ENCODE data around the gene KRTAP10-3. TPM values are rescaled to one million over a fixed set of nuclear protein-coding genes. Genes with fewer than 3 reads are reported as not detected.
A peak's percentile ranks its signal among the peaks of the same experiment; 100 is the strongest.

The KRTAP10-3 gene
- total RNA-seq, 6 experiments from 2014 or later: not detected

GRCh38 chr21:44571296-44571695 lies 12.7 kb upstream of the KRTAP10-3 start:
- no peak overlapping the region for H3K4me3 ChIP-seq
- intact Hi-C loops (cut with DNase I): no loop called here
- no peaks in the 10 kb centered on the region for H3K9me3 ChIP-seq
- no peaks in the 10 kb centered on the region for H3K4me1 ChIP-seq
- ATAC-seq (no peak), DNase-seq (no peak)
- H3K27ac ChIP-seq: no peak overlapping the region
- TF ChIP-seq POLR2A (IDR thresholded peaks at IDR 0.05): no peak
- TF ChIP-seq CTCF (IDR thresholded peaks at IDR 0.05): no peak
- H3K27me3 ChIP-seq: no peaks in the 10 kb centered on the region
- 81% methylated on average over 3 of the region's 4 CpGs for WGBS (ENCODE audit: insufficient coverage, low coverage, low lambda C conversion rate, missing lambda C conversion rate)
- H3K36me3 ChIP-seq: no peaks in the 10 kb centered on the region

GRCh38 chr21:44569861-44570517 lies 11.4 kb upstream of the KRTAP10-3 start:
- H3K4me1 ChIP-seq: no peaks in the 10 kb centered on the region
- intact Hi-C loops (cut with DNase I): no loop called here
- ATAC-seq: no peak
- no peak overlapping the region for H3K4me3 ChIP-seq
- DNase-seq: no peak
- TF ChIP-seq POLR2A (IDR thresholded peaks at IDR 0.05): no peak
- TF ChIP-seq CTCF (IDR thresholded peaks at IDR 0.05): no peak
- H3K36me3 ChIP-seq: no peaks in the 10 kb centered on the region
- H3K27ac ChIP-seq: no peak overlapping the region
- WGBS (ENCODE audit: insufficient coverage, low coverage, low lambda C conversion rate, missing lambda C conversion rate): 63% methylated on average over 3 of the region's 12 CpGs
- H3K9me3 ChIP-seq: no peaks in the 10 kb centered on the region
- H3K27me3 ChIP-seq: no peaks in the 10 kb centered on the region

GRCh38 chr21:44568667-44569556 lies 10.3 kb upstream of the KRTAP10-3 start:
- TF ChIP-seq CTCF (IDR thresholded peaks at IDR 0.05) (no peak), POLR2A (IDR thresholded peaks at IDR 0.05) (no peak)
- intact Hi-C loops (cut with DNase I): no loop called here
- Histone ChIP-seq H3K4me3 (no peak overlapping the region), H3K4me1 (no peaks in the 10 kb centered on the region), H3K36me3 (no peaks in the 10 kb centered on the region), H3K27me3 (no peaks in the 10 kb centered on the region), H3K27ac (no peak overlapping the region), H3K9me3 (no peaks in the 10 kb centered on the region)
- DNase-seq (no peak), ATAC-seq (peak in 1 of 4 donors; percentile 16)
- 82% methylated on average over 15 of the region's 27 CpGs for WGBS (ENCODE audit: insufficient coverage, low coverage, low lambda C conversion rate, missing lambda C conversion rate)

- ATAC-seq: peak in 1 of 4 donors; percentile 16
- TF ChIP-seq CTCF (IDR thresholded peaks at IDR 0.05): no peak
- TF ChIP-seq POLR2A (IDR thresholded peaks at IDR 0.05): no peak
Observed at GRCh38 chr21:44568261-44568660, 9.7 kb upstream of the KRTAP10-3 start.

More at GRCh38 chr21:44568261-44568660, 9.7 kb upstream of the KRTAP10-3 start:
- H3K4me1 ChIP-seq: no peaks in the 10 kb centered on the region
- H3K36me3 ChIP-seq: no peaks in the 10 kb centered on the region
- H3K27ac ChIP-seq: no peak overlapping the region
- no peaks in the 10 kb centered on the region for H3K9me3 ChIP-seq
- WGBS (ENCODE audit: insufficient coverage, low coverage, low lambda C conversion rate, missing lambda C conversion rate): 60% methylated on average over 1 of the region's 12 CpGs
- H3K27me3 ChIP-seq: no peaks in the 10 kb centered on the region
- no peak overlapping the region for H3K4me3 ChIP-seq
- intact Hi-C loops (cut with DNase I): no loop called here
- no peak for DNase-seq

All from right lobe of liver (tissue), 6 donors.